Measurements from ENCODE around the gene SCAMP2. TPM values are rescaled to one million over a fixed set of nuclear protein-coding genes. Genes with fewer than 3 reads are reported as not detected.
A peak's percentile ranks its signal among the peaks of the same experiment; 100 is the strongest.

Gene SCAMP2
- total and polyA plus RNA-seq, 10 of the 15 experiments (the other 5 are each of a cell fraction or from before 2014, with no cell fraction given): 10.9 to 158 (median 99.6) TPM

DNA sequence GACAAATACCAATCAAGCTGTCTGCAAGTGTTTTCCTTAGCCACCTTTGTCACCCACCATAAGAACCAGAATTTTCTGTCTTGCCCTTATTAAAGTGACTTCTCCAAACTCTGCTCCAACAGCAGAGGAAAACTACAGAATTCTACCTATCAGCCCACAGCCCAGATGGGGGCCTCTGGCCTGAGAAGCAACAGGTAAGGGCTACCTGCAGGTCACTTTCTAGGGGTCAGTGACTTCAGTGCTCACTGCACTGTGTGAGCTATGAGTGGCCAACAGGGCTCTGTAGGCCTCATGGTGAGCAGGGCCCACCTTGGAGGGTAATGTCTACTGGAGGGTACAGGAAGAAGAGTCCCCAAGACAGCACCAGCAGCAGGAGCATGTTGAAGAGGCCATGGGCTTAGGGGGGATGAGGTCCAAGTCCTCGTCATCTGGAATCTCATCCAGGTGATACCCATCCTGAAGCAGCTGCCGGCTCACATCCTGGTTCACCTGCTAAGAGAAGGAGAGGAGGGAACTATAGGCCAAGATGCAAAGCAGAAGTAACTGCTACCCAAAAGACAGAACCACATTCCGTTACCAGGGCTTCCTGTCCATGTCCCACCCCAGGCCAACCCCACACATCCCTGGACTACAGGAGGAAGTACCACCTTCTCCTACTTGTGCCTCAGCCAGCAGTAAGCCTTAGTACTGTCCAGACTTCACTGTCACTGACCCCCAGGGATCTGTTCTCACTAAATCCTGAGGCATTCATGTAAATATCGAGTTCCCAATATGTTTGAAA is 29.3 kb upstream of the SCAMP2 start (continued):
- TF ChIP-seq, protein P1, sequence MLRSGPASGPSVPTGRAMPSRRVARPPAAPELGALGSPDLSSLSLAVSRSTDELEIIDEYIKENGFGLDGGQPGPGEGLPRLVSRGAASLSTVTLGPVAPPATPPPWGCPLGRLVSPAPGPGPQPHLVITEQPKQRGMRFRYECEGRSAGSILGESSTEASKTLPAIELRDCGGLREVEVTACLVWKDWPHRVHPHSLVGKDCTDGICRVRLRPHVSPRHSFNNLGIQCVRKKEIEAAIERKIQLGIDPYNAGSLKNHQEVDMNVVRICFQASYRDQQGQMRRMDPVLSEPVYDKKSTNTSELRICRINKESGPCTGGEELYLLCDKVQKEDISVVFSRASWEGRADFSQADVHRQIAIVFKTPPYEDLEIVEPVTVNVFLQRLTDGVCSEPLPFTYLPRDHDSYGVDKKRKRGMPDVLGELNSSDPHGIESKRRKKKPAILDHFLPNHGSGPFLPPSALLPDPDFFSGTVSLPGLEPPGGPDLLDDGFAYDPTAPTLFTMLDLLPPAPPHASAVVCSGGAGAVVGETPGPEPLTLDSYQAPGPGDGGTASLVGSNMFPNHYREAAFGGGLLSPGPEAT (IDR thresholded peaks at IDR 0.05; ENCODE audit: low read depth): no peak
- no peak for TF ChIP-seq NFYB (IDR thresholded peaks at IDR 0.05; ENCODE audit: insufficient read depth, low read depth, low read length)
- no peak for TF ChIP-seq ZNF274 (IDR thresholded peaks at IDR 0.05; ENCODE audit: insufficient read depth, insufficient read length)
- TF ChIP-seq ZBED1 (IDR thresholded peaks at IDR 0.05; ENCODE audit: borderline replicate concordance): no peak
- TF ChIP-seq, protein P2, sequence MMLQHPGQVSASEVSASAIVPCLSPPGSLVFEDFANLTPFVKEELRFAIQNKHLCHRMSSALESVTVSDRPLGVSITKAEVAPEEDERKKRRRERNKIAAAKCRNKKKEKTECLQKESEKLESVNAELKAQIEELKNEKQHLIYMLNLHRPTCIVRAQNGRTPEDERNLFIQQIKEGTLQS (IDR thresholded peaks at IDR 0.05; ENCODE audit: borderline replicate concordance, extremely low read depth, low read depth, low read length): no peak

DNA sequence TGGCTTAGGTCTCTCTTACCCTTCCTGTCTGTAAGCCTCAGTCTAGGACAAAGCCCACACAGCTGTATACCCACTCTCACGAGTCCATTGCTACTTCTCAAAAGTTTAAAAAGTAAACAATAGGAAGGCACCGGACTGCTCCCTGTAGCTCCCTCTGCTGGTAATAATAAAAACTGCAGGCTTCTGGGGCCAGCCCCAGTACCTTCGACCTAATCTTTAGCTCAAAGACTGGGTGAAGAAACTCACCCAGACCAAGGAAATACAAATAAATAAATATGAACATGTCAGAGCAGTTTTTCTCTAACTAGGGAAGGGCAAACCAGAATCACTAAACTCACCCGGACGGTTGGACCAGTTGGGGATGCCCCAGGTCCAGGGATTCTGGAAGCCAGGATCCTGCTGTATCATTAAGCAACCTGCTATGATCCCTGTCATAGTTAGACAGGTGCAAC is 28.5 kb upstream of the SCAMP2 start:
- FAIRE-seq: peak; percentile 18
- Histone ChIP-seq H3K36me3 (ENCODE audit: control insufficient read depth in 2 of 2, insufficient read depth in 2 of 2, low read length in 1 of 2) (peaks cover 12 to 20% of the 10 kb centered on the region in 2 experiments; a peak in 3 of 4 replicates), H3K79me2 (ENCODE audit: control insufficient read depth, insufficient read depth, low read length) (peaks cover 15% of the 10 kb centered on the region), H3K27ac (ENCODE audit: control insufficient read depth, insufficient read depth) (no peak overlapping the region), H3K9ac (ENCODE audit: control insufficient read depth, insufficient read depth, low read length) (no peak overlapping the region), H4K20me1 (ENCODE audit: control insufficient read depth, insufficient read depth) (no peaks in the 10 kb centered on the region), H3K4me2 (ENCODE audit: control insufficient read depth, insufficient read depth) (no peak overlapping the region), H2AFZ (ENCODE audit: control insufficient read depth, low read depth, low read length) (no peak overlapping the region), H3K4me3 (no peak overlapping the region), H3K27me3 (replicated peaks in 1 of 2; ENCODE audit: control insufficient read depth in 2 of 2, insufficient read depth in 2 of 2, low read length in 1 of 2) (no peaks in the 10 kb centered on the region), H3K9me3 (replicated peaks; ENCODE audit: control insufficient read depth, insufficient read depth, low read length) (no peaks in the 10 kb centered on the region), H3K4me1 (ENCODE audit: control insufficient read depth, insufficient read depth, low read length) (peaks cover 8% of the 10 kb centered on the region)
- intact Hi-C loops (cut with micrococcal nuclease; ENCODE audit: unreplicated experiment): loop anchor here (5.0 kb wide), 3 partner anchors 44 to 129 kb away; partner anchors contain the start of gene ULK3
- CTCF ChIA-PET: interaction anchor here (0.6 to 8.9 kb wide), 58 partner anchors 9 to 303 kb away, joined by 3 to 129 read pairs (median 8); partner anchors contain the start of genes CSK, LMAN1L, MPI and RPP25
- RAD21 ChIA-PET (ENCODE audit: unreplicated experiment): interaction anchor here (0.6 to 5.4 kb wide), 44 partner anchors 10 to 302 kb away, joined by 3 to 53 read pairs (median 4); partner anchors contain the start of genes CLK3, COX5A, SCAMP2 and ULK3
- DNase-seq (ENCODE audit: low read depth, low spot score): no peak
- in situ Hi-C loops (cut with MboI): no loop called here
- peak; percentile 67 for ATAC-seq
- SMC1A ChIA-PET (ENCODE audit: uncharacterized antibody, unreplicated experiment): interaction anchor here (0.6 to 4.9 kb wide), 35 partner anchors 8 to 260 kb away, joined by 3 to 52 read pairs (median 6); partner anchors contain the start of genes MPI, SCAMP5 and ULK3
- no TSS peak for BruUV-seq (replicated peaks)
- 19% methylated on average over 5 of the region's 5 CpGs for WGBS (ENCODE audit: insufficient coverage, insufficient replicate concordance, low lambda C conversion rate, missing lambda C conversion rate)
- POLR2A ChIA-PET: interaction anchor here (0.6 to 1.9 kb wide), 13 partner anchors 10 to 124 kb away, joined by 3 to 8 read pairs (median 4); partner anchors contain the start of gene ULK3
- TF ChIP-seq BHLHE40 (IDR thresholded peaks at IDR 0.05; ENCODE audit: borderline replicate concordance in 1 of 2, low read depth in 2 of 2, low read length in 1 of 2) (0 out of 4 replicates have a peak, but pooled peaks of 1 of the 2 experiments have one; percentile 13), KDM1A (IDR thresholded peaks at IDR 0.05; ENCODE audit: borderline replicate concordance) (no peak), MYC (IDR thresholded peaks at IDR 0.05; ENCODE audit: insufficient read depth, insufficient read length, insufficient replicate concordance, low read length, severe bottlenecking) (no peak), GABPA (IDR thresholded peaks at IDR 0.05; ENCODE audit: low read depth) (no peak), ZZZ3 (IDR thresholded peaks at IDR 0.05; ENCODE audit: control insufficient read depth, insufficient read length, low read depth) (no peak), CTCF (IDR thresholded peaks at IDR 0.05 in 2 of 3, conservative IDR thresholded peaks at IDR 0.05 in 1 of 3; ENCODE audit: control insufficient read depth in 2 of 3, extremely low read depth in 1 of 3, insufficient read depth in 1 of 3, low read depth in 3 of 3, low read length in 3 of 3) (peak; percentile 75 to 88 (median 77)), RAD21 (IDR thresholded peaks at IDR 0.05; ENCODE audit: insufficient read depth, low read depth, low read length) (peak; percentile 68), EP300 (IDR thresholded peaks at IDR 0.05; ENCODE audit: borderline replicate concordance in 1 of 2, control insufficient read depth in 1 of 2, low read depth in 2 of 2, low read length in 2 of 2) (no peak)
- TF ChIP-seq, protein P3, sequence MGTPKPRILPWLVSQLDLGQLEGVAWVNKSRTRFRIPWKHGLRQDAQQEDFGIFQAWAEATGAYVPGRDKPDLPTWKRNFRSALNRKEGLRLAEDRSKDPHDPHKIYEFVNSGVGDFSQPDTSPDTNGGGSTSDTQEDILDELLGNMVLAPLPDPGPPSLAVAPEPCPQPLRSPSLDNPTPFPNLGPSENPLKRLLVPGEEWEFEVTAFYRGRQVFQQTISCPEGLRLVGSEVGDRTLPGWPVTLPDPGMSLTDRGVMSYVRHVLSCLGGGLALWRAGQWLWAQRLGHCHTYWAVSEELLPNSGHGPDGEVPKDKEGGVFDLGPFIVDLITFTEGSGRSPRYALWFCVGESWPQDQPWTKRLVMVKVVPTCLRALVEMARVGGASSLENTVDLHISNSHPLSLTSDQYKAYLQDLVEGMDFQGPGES (IDR thresholded peaks at IDR 0.05): no peak
